Kidney (tissue), 14 donors: ENCODE measurements around the gene ZNF518B. TPM values are rescaled to one million over a fixed set of nuclear protein-coding genes. Genes with fewer than 3 reads are reported as not detected.
A peak's percentile ranks its signal among the peaks of the same experiment; 100 is the strongest.

ENCODE experiments used
- DNase-seq, 5 donors: peaks; one replicate each; pipeline ENCODE4 v3.0.0-alpha.2; 2013 to 2020
- FAIRE-seq: peaks from 2 replicates; lab custom pipeline; 2012; peaks lifted over from hg19 to GRCh38; lab: Jason Lieb, UNC
- H3K27ac ChIP-seq, 2 donors: one replicate each; pipeline ENCODE4 v1.7.0; 2013; ENCODE audit warnings: low read depth in 2 of 2, low read length in 2 of 2, inconsistent platforms in 1 of 2
- H3K27me3 ChIP-seq: one replicate; pipeline ENCODE4 v1.7.1; 2013; ENCODE audit warnings: low read length, inconsistent platforms; ENCODE audit not compliant: control insufficient read depth, insufficient read depth
- H3K36me3 ChIP-seq, 3 donors: one replicate each; pipeline versions ENCODE4 v1.7.0 to v1.7.1; 2013; ENCODE audit warnings: low read length in 3 of 3, control low read depth in 1 of 3, inconsistent platforms in 1 of 3; ENCODE audit not compliant: insufficient read depth in 3 of 3, control insufficient read depth in 2 of 3
- H3K4me1 ChIP-seq, 3 donors: one replicate each; pipeline versions ENCODE4 v1.7.0 to v1.7.1; 2013; ENCODE audit warnings: low read length in 3 of 3, inconsistent platforms in 1 of 3, low read depth in 1 of 3; ENCODE audit not compliant: control insufficient read depth in 2 of 3, insufficient read depth in 2 of 3
- H3K4me3 ChIP-seq, 3 donors: one replicate each; pipeline versions ENCODE4 v1.7.0 to v1.8.1; 2013; ENCODE audit warnings: low read length in 3 of 3, control low read depth in 1 of 3, inconsistent platforms in 1 of 3
- H3K9ac ChIP-seq, 3 donors: one replicate each; pipeline versions ENCODE4 v1.7.0 to v1.7.1; 2013; ENCODE audit warnings: low read length in 3 of 3, control low read depth in 1 of 3, inconsistent platforms in 1 of 3
- H3K9me3 ChIP-seq, 3 donors: one replicate each; pipeline versions ENCODE4 v1.7.0 to v1.7.1; 2013; ENCODE audit warnings: low read length in 3 of 3, control low read depth in 1 of 3, inconsistent platforms in 1 of 3; ENCODE audit not compliant: control insufficient read depth in 2 of 3, insufficient read depth in 1 of 3
- CTCF ChIP-seq: IDR thresholded peaks from 3 replicates; pipeline ENCODE4 v1.5.1; 2012; ENCODE audit warnings: mild to moderate bottlenecking, moderate library complexity, borderline replicate concordance; ENCODE audit not compliant: insufficient read depth; ENCODE audit errors: extremely low read depth
- intact Hi-C: fragments of 100-400 bp; cut with DNase I; formaldehyde crosslinking; loops from one replicate; pipeline ENCODE4 v1.11.1; 2022
- polyA plus RNA-seq: library from polyadenylated mRNA; stranded (reverse); fragments of 350-450 nt; fragmentation: Illumina TruSeq; extraction: RNeasy Lipid Tissue Mini Kit (QIAGEN cat#74804); gene quantifications from one replicate; pipeline ENCODE4 v1.2.3, GENCODE V29; 2014; ENCODE audit warnings: low read depth, low replicate concordance; ENCODE audit not compliant: insufficient read depth
- total RNA-seq: library from RNA; stranded (reverse); fragmentation: NEBNext Ultra II Directional; extraction: Animal tissue kit (Norgen Biotek cat#: 25700); gene quantifications from one replicate; pipeline ENCODE4 v1.2.1, GENCODE V29; 2021
- donor health status: control.
- donor health status: control.
- donor health status: control.
- donor health status: control.
- donor health status: control.
- donor health status: DM: yes; HTN: yes; CAD: no.
- donor health status: Normal renal cell carcinoma (clear cell type).

Gene ZNF518B
- total and polyA plus RNA-seq, 2 donors from 2014 or later: 3.7 to 19.7 TPM

GRCh38 chr4:10421344-10422055, 35.7 kb downstream of the ZNF518B start:
- TF ChIP-seq CTCF: no peak
- H3K36me3 ChIP-seq: no peaks in the 10 kb centered on the region
- no peak overlapping the region for H3K27ac ChIP-seq
- FAIRE-seq (no peak), DNase-seq (no peak)
- peaks cover 0 to 3% (median 0%) of the 10 kb centered on the region in 3 donors for H3K9me3 ChIP-seq
- H3K4me3 ChIP-seq: no peak overlapping the region
- no peak overlapping the region for H3K9ac ChIP-seq
- H3K27me3 ChIP-seq: no peaks in the 10 kb centered on the region
- intact Hi-C loops: no loop called here
- no peaks in the 10 kb centered on the region for H3K4me1 ChIP-seq

GRCh38 chr4:10417740-10418139, 39.5 kb downstream of the ZNF518B start:
- Histone ChIP-seq H3K9me3 (peaks cover 0 to 3% (median 0%) of the 10 kb centered on the region in 3 donors), H3K27me3 (no peaks in the 10 kb centered on the region), H3K36me3 (no peaks in the 10 kb centered on the region), H3K27ac (no peak overlapping the region), H3K4me1 (no peaks in the 10 kb centered on the region), H3K9ac (no peak overlapping the region), H3K4me3 (no peak overlapping the region)
- intact Hi-C loops: no loop called here
- TF ChIP-seq CTCF: no peak
- DNase-seq (peak in 2 of 5 donors; percentile 6 to 37), FAIRE-seq (no peak)

GRCh38 chr4:10416441-10416840, 40.8 kb downstream of the ZNF518B start:
- peaks cover 0 to 3% (median 0%) of the 10 kb centered on the region in 3 donors for H3K9me3 ChIP-seq
- H3K27me3 ChIP-seq: no peaks in the 10 kb centered on the region
- intact Hi-C loops: no loop called here
- DNase-seq (no peak), FAIRE-seq (no peak)
- H3K36me3 ChIP-seq: no peaks in the 10 kb centered on the region
- no peaks in the 10 kb centered on the region for H3K4me1 ChIP-seq
- H3K9ac ChIP-seq: no peak overlapping the region
- H3K4me3 ChIP-seq: no peak overlapping the region
- no peak overlapping the region for H3K27ac ChIP-seq
- TF ChIP-seq CTCF: no peak
